ENCODE results near the gene COBL.

COBL gene

GRCh38 chr7:51299391-51300133 lies 17.0 kb downstream of the COBL start:
- TF ChIP-seq CTCF (conservative IDR thresholded peaks at IDR 0.05; ENCODE audit: low read length), result no peak
- H3K4me3 ChIP-seq (ENCODE audit: low read length), result no peak overlapping the region
- no peak for DNase-seq (ENCODE audit: low read depth)

- DNase-seq (ENCODE audit: low read depth), result no peak
- no peak for TF ChIP-seq CTCF (conservative IDR thresholded peaks at IDR 0.05; ENCODE audit: low read length)
- no peak overlapping the region for H3K4me3 ChIP-seq (ENCODE audit: low read length)
Observed at GRCh38 chr7:51298912-51299311, 17.7 kb downstream of the COBL start.

GRCh38 chr7:51297986-51298385 lies 18.6 kb downstream of the COBL start:
- no peak for TF ChIP-seq CTCF (conservative IDR thresholded peaks at IDR 0.05; ENCODE audit: low read length)
- DNase-seq (ENCODE audit: low read depth), result no peak
- H3K4me3 ChIP-seq (ENCODE audit: low read length), result no peak overlapping the region

- H3K4me3 ChIP-seq (ENCODE audit: low read length), result no peak overlapping the region
- DNase-seq (ENCODE audit: low read depth), result no peak
- TF ChIP-seq CTCF (conservative IDR thresholded peaks at IDR 0.05; ENCODE audit: low read length), result no peak
Observed at GRCh38 chr7:51295440-51296245, 21.0 kb downstream of the COBL start.

DNA sequence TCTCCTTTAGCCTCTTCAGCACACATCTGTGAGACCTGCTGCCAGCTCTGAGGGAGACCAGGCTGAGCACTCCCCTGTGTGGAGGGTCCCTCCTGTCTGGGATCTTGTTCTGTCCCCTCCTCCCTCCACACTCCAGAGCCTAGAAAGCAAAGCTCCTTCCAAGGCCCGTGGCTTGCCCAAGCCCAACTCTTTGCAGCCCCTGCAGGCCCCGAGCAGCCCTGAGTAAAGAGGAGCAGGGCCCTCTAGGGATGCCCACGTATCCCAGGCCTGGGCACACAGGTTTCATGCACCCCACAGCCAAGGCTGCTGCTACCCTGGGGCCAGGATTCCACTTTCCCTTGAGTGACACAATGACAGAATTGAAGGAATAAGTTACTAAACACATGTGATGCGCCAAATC lies 24.0 kb downstream of the COBL start:
- no peak for TF ChIP-seq CTCF (conservative IDR thresholded peaks at IDR 0.05; ENCODE audit: low read length)
- H3K4me3 ChIP-seq (ENCODE audit: low read length), result no peak overlapping the region
- no peak for DNase-seq (ENCODE audit: low read depth)

DNA sequence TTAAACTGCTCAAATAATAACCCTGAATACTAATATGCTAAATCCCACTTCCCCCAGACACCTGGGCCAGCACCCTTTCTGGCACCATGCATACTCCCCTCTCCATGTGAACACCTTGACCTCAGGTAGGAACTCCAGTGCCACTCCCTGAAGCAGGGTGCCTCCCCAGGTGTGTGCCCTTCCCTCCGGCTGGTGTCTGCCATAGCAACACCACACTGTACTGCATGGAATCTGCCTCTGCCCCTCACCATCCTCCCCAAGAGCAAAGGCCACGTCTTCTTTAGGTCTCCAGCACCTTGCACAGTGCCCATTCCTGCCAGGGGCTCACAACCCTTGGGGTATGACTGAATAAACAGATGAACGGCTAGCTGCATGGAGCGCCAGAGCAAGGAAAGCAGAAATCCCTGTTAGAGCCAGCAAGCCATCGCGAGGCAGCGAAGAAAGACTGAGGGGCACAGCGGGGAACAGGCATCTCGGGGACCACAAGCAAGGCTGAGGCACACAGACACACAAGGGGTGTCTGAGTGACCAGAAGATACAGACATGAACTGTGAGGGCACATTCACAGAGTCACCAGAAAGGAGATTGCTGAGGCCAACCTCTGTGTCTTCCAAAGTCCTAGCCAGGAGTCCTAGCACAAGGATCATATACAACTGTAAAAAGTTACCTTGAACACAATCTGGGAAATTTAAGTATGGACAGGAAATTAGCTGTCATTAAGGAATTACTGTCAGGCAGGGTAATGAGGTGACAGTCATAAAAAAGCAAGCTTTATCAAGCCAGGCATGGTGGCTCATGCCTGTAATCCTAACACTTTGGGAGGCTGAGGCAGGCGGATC lies 25.7 kb downstream of the COBL start:
- H3K4me3 ChIP-seq (ENCODE audit: low read length), result no peak overlapping the region
- no peak for DNase-seq (ENCODE audit: low read depth)
- TF ChIP-seq CTCF (conservative IDR thresholded peaks at IDR 0.05; ENCODE audit: low read length), result no peak
